HEK293T (cell line): Measurements from ENCODE around the gene PGS1.

Experiments used
- ARNT ChIP-seq: fragments of 450-650 bp; IDR thresholded peaks from 2 replicates; pipeline ENCODE4 v1.6.1; 2017; ENCODE audit warnings: mild to moderate bottlenecking
- BHLHE40 ChIP-seq: fragments of 450-650 bp; IDR thresholded peaks from 2 replicates; pipeline ENCODE4 v1.6.1; 2016; ENCODE audit warnings: mild to moderate bottlenecking, moderate library complexity, borderline replicate concordance
- CTBP1 ChIP-seq: fragments of 450-650 bp; IDR thresholded peaks from 2 replicates; pipeline ENCODE4 v1.6.1; 2016; ENCODE audit warnings: borderline replicate concordance
- ELF4 ChIP-seq: fragments of 450-650 bp; IDR thresholded peaks from 2 replicates; pipeline ENCODE4 v1.6.1; 2017; ENCODE audit warnings: antibody characterized with exemption
- FOXA1 ChIP-seq: fragments of 450-650 bp; IDR thresholded peaks from 2 replicates; pipeline ENCODE4 v1.6.1; 2016; ENCODE audit warnings: mild to moderate bottlenecking
- FOXM1 ChIP-seq: fragments of 450-650 bp; IDR thresholded peaks from 2 replicates; pipeline ENCODE4 v1.6.1; 2017; ENCODE audit warnings: mild to moderate bottlenecking, borderline replicate concordance
- HDGF ChIP-seq: fragments of 450-650 bp; IDR thresholded peaks from 2 replicates; pipeline ENCODE4 v1.6.1; 2017; ENCODE audit warnings: antibody characterized with exemption, borderline replicate concordance
- LEF1 ChIP-seq: fragments of 450-650 bp; IDR thresholded peaks from 2 replicates; pipeline ENCODE4 v1.6.1; 2017; ENCODE audit warnings: mild to moderate bottlenecking, borderline replicate concordance
- NFRKB ChIP-seq: fragments of 450-650 bp; IDR thresholded peaks from 2 replicates; pipeline ENCODE4 v1.6.1; 2016; ENCODE audit warnings: mild to moderate bottlenecking, moderate library complexity
- SP1 ChIP-seq: fragments of 450-650 bp; IDR thresholded peaks from 2 replicates; pipeline ENCODE4 v1.6.1; 2017
- SUZ12 ChIP-seq: fragments of 450-650 bp; IDR thresholded peaks from 2 replicates; pipeline ENCODE4 v1.6.1; 2016; ENCODE audit warnings: mild to moderate bottlenecking
- TARDBP ChIP-seq: fragments of 450-650 bp; IDR thresholded peaks from 2 replicates; pipeline ENCODE4 v1.6.1; 2016
- ZNF384 ChIP-seq: fragments of 450-650 bp; IDR thresholded peaks from 2 replicates; pipeline ENCODE4 v1.6.1; 2016
- TF ChIP-seq, protein P1 (sequence below): fragments of 450-650 bp; IDR thresholded peaks from 2 replicates; pipeline ENCODE4 v1.6.1; 2016

DNA sequence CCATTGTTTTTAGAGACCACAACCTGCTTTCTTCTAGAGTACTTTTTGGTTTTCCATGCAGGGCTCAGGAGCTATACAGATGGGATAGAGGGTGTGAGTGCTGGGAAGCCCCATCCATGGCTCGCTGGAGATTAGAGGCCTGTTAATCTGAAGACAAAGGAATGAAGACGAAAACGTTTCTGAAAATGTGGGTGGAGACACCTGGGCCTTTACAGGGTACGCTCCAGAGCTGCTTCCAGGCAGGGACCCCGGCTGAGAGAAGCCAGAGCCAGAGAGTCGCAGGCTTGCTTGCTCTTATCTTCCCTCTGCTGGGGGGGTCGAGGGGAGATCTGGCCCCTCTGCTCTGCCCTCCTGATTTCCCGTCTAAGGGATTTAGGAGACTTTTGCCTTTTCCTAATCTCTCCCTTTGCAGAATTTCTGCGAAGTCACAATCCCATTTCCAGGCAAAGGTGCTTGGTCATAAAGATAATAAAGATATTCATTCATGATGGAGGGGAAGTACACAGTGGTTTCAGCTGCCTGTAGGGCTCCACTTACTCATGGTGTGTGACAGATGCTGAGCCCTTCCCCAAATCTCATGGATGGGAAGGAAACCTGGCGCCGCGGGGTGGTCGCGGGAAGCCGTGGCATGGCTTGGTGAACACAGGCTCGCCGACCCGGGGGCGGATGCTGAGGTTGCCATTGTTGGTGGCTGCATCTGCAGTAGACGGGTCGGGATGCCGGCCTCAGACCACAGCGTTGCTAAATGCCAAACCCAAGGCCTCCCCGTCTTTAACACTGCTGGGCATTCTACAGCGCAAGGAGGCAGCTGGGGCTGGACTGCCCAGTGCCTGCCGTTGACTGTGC lies 13.8 kb upstream of the PGS1 start:
- TF ChIP-seq SUZ12 (no peak), SP1 (no peak), FOXA1 (no peak), HDGF (no peak), FOXM1 (no peak), NFRKB (no peak), ARNT (no peak), BHLHE40 (no peak), TARDBP (no peak), ELF4 (no peak), CTBP1 (no peak), LEF1 (no peak), ZNF384 (no peak)
- TF ChIP-seq, protein P1, sequence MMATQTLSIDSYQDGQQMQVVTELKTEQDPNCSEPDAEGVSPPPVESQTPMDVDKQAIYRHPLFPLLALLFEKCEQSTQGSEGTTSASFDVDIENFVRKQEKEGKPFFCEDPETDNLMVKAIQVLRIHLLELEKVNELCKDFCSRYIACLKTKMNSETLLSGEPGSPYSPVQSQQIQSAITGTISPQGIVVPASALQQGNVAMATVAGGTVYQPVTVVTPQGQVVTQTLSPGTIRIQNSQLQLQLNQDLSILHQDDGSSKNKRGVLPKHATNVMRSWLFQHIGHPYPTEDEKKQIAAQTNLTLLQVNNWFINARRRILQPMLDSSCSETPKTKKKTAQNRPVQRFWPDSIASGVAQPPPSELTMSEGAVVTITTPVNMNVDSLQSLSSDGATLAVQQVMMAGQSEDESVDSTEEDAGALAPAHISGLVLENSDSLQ: no peak
